BLaER1 treated with 17β-estradiol and CSF1 and Interleukin-3, amounts not matched to agents 10 nM and 100 nM (cell line): ENCODE results near the gene CATSPERD.

ENCODE experiments used
- H3K27ac ChIP-seq, 11 experiments: shearing (Covaris generic); formaldehyde crosslinking; 2 replicates each; pipeline ENCODE4 v1.8.1; 2022
- H3K27me3 ChIP-seq, 11 experiments: shearing (Covaris generic); formaldehyde crosslinking; 2 replicates each; pipeline ENCODE4 v1.8.1; 2022
- H3K36me3 ChIP-seq, 11 experiments: shearing (Covaris generic); formaldehyde crosslinking; 2 replicates each; pipeline ENCODE4 v1.8.1; 2022
- H3K4me1 ChIP-seq, 10 experiments: shearing (Covaris generic); formaldehyde crosslinking; 2 replicates each; pipeline ENCODE4 v1.8.1; 2022
- H3K4me2 ChIP-seq, 11 experiments: shearing (Covaris generic); formaldehyde crosslinking; 2 replicates each; pipeline ENCODE4 v1.8.1; 2022
- H3K4me3 ChIP-seq, 10 experiments: shearing (Covaris generic); formaldehyde crosslinking; 2 replicates each; pipeline ENCODE4 v1.8.1; 2022
- H3K9ac ChIP-seq, 11 experiments: shearing (Covaris generic); formaldehyde crosslinking; 2 replicates each; pipeline ENCODE4 v1.8.1; 2022
- H3K9me3 ChIP-seq, 11 experiments: shearing (Covaris generic); formaldehyde crosslinking; replicated peaks in 1 of 11; 2 replicates each; pipeline ENCODE4 v1.8.1; 2022
- H4K20me1 ChIP-seq, 11 experiments: shearing (Covaris generic); formaldehyde crosslinking; 2 replicates each; pipeline ENCODE4 v1.8.1; 2022
- Cebpa-rat ChIP-seq, 11 experiments: shearing (Covaris generic); IDR thresholded peaks; 2 replicates each; pipeline ENCODE4 v1.8.1; 2022

CATSPERD gene

GRCh38 chr19:5821521-5822180 is 101.2 kb downstream of the CATSPERD start:
- H3K4me2 ChIP-seq = no peak overlapping the region
- H3K36me3 ChIP-seq = no peaks in the 10 kb centered on the region
- TF ChIP-seq Cebpa-rat (IDR thresholded peaks at IDR 0.05) = no peak

GRCh38 chr19:5822181-5822844 is 101.9 kb downstream of the CATSPERD start:
- no peak for TF ChIP-seq Cebpa-rat (IDR thresholded peaks at IDR 0.05)
- no peak overlapping the region for H3K9ac ChIP-seq

More at GRCh38 chr19:5821521-5822180, 101.2 kb downstream of the CATSPERD start:
- H3K9ac ChIP-seq = no peak overlapping the region
- no peaks in the 10 kb centered on the region for H3K9me3 ChIP-seq
- H4K20me1 ChIP-seq = no peaks in the 10 kb centered on the region
- no peaks in the 10 kb centered on the region for H3K27me3 ChIP-seq
- no peak overlapping the region for H3K4me3 ChIP-seq
- H3K4me1 ChIP-seq = peaks cover 2 to 16% (median 9%) of the 10 kb centered on the region in 10 experiments; a peak in 19 of 20 replicates
- H3K27ac ChIP-seq = no peak overlapping the region

GRCh38 chr19:5823579-5824281 is 103.3 kb downstream of the CATSPERD start:
- Histone ChIP-seq H4K20me1 (no peaks in the 10 kb centered on the region), H3K36me3 (no peaks in the 10 kb centered on the region), H3K9me3 (no peaks in the 10 kb centered on the region), H3K4me2 (no peak overlapping the region), H3K27ac (no peak overlapping the region), H3K27me3 (no peaks in the 10 kb centered on the region), H3K4me1 (peaks cover 13 to 23% (median 19%) of the 10 kb centered on the region in 10 experiments), H3K9ac (no peak overlapping the region), H3K4me3 (no peak overlapping the region)
- no peak for TF ChIP-seq Cebpa-rat (IDR thresholded peaks at IDR 0.05)

More at GRCh38 chr19:5822181-5822844, 101.9 kb downstream of the CATSPERD start:
- Histone ChIP-seq H3K27me3 (no peaks in the 10 kb centered on the region), H3K4me2 (no peak overlapping the region), H3K4me3 (no peak overlapping the region), H3K27ac (no peak overlapping the region), H4K20me1 (no peaks in the 10 kb centered on the region), H3K36me3 (no peaks in the 10 kb centered on the region), H3K9me3 (no peaks in the 10 kb centered on the region), H3K4me1 (peaks cover 8 to 23% (median 15%) of the 10 kb centered on the region in 10 experiments)

- TF ChIP-seq Cebpa-rat (IDR thresholded peaks at IDR 0.05) = no peak
- Histone ChIP-seq H4K20me1 (peaks cover 0 to 2% (median 0%) of the 10 kb centered on the region in 11 experiments; a peak in 4 of 22 replicates), H3K36me3 (no peaks in the 10 kb centered on the region), H3K27ac (no peak overlapping the region), H3K4me1 (peaks cover 24 to 33% (median 29%) of the 10 kb centered on the region in 10 experiments), H3K27me3 (0 out of 22 replicates have a peak, but pooled peaks cover 0 to 8% (median 0%) of the 10 kb centered on the region in 11 experiments), H3K4me2 (no peak overlapping the region), H3K9ac (no peak overlapping the region), H3K9me3 (no peaks in the 10 kb centered on the region), H3K4me3 (no peak overlapping the region)
These were observed 104.3 kb downstream of the CATSPERD start for GRCh38 chr19:5824751-5825150.

GRCh38 chr19:5825178-5825577 is 104.7 kb downstream of the CATSPERD start:
- Histone ChIP-seq H3K9me3 (no peaks in the 10 kb centered on the region), H3K36me3 (no peaks in the 10 kb centered on the region), H3K27ac (no peak overlapping the region), H3K27me3 (0 out of 22 replicates have a peak, but pooled peaks cover 0 to 8% (median 0%) of the 10 kb centered on the region in 11 experiments), H3K4me3 (no peak overlapping the region), H3K9ac (no peak overlapping the region), H4K20me1 (peaks cover 0 to 6% (median 0%) of the 10 kb centered on the region in 11 experiments; a peak in 4 of 22 replicates), H3K4me1 (peaks cover 28 to 37% (median 33%) of the 10 kb centered on the region in 10 experiments), H3K4me2 (no peak overlapping the region)
- no peak for TF ChIP-seq Cebpa-rat (IDR thresholded peaks at IDR 0.05)

GRCh38 chr19:5826531-5827341 is 106.3 kb downstream of the CATSPERD start:
- H4K20me1 ChIP-seq = peaks cover 0 to 6% (median 0%) of the 10 kb centered on the region in 11 experiments; a peak in 4 of 22 replicates
- H3K27ac ChIP-seq = peak overlapping the region in 8 of 11 experiments; percentile 86 to 98 (median 93); a peak in 7 of 22 replicates
- no peaks in the 10 kb centered on the region for H3K36me3 ChIP-seq
- peak overlapping the region in 9 of 10 experiments; percentile 57 to 81 (median 68); a peak in 18 of 20 replicates for H3K4me3 ChIP-seq
- no peaks in the 10 kb centered on the region for H3K9me3 ChIP-seq
- peak overlapping the region; percentile 61 to 99 (median 97) for H3K4me2 ChIP-seq
- TF ChIP-seq Cebpa-rat (IDR thresholded peaks at IDR 0.05) = no peak
- H3K27me3 ChIP-seq = 0 out of 22 replicates have a peak, but pooled peaks cover 0 to 8% (median 0%) of the 10 kb centered on the region in 11 experiments
- H3K4me1 ChIP-seq = peaks cover 28 to 40% (median 35%) of the 10 kb centered on the region in 10 experiments
- H3K9ac ChIP-seq = peak overlapping the region in 8 of 11 experiments; percentile 84 to 95 (median 90); a peak in 13 of 22 replicates

GRCh38 chr19:5827342-5827890 is 107.0 kb downstream of the CATSPERD start:
- Histone ChIP-seq H3K27ac (peak overlapping the region; percentile 85 to 98 (median 92); a peak in 21 of 22 replicates), H3K9ac (peak overlapping the region; percentile 84 to 95 (median 90)), H3K4me1 (peaks cover 28 to 40% (median 35%) of the 10 kb centered on the region in 10 experiments)

More at GRCh38 chr19:5827342-5827890, 107.0 kb downstream of the CATSPERD start:
- Histone ChIP-seq H3K36me3 (no peaks in the 10 kb centered on the region), H3K27me3 (0 out of 22 replicates have a peak, but pooled peaks cover 0 to 8% (median 0%) of the 10 kb centered on the region in 11 experiments), H3K4me2 (peak overlapping the region; percentile 61 to 99 (median 97)), H4K20me1 (peaks cover 0 to 6% (median 0%) of the 10 kb centered on the region in 11 experiments; a peak in 5 of 22 replicates), H3K4me3 (peak overlapping the region; percentile 57 to 81 (median 70)), H3K9me3 (no peaks in the 10 kb centered on the region)
- no peak for TF ChIP-seq Cebpa-rat (IDR thresholded peaks at IDR 0.05)
